Activated CD8-positive, alpha-beta memory T cell treated with anti-CD3 and anti-CD28 coated beads, Interleukin-2, amount 50 U/mL, for 24 hours (primary cell): Measurements from ENCODE around the gene LMO7.
"Not testable (repeated sequence)": the region's sequence is repeated elsewhere in the genome, so short reads cannot be mapped to it uniquely, and the experiment has no call there.

Experiments
- DNase-seq: peaks from one replicate; pipeline ENCODE4 v3.0.0-alpha.2; 2020; ENCODE audit errors: extremely low read depth

LMO7 gene

DNA sequence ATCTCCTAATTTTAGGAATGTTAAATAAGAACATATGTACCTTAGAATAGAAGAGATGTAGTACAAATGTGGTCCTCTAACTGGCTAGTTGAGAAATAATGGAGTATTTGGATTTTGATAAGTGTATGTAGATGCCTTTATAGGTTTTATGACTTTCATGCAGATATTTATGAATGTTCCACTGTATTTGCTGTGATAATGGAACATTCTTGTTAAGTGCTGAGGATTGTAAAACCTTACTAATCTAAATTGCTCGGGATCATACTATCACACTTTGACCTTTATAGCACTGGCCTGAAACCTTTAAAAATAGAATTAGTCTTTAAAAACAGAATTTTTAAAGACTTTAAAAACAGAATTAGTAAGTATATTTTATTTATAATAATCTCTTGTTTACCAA lies 135.1 kb downstream of the LMO7 start:
- no peak for DNase-seq

DNA sequence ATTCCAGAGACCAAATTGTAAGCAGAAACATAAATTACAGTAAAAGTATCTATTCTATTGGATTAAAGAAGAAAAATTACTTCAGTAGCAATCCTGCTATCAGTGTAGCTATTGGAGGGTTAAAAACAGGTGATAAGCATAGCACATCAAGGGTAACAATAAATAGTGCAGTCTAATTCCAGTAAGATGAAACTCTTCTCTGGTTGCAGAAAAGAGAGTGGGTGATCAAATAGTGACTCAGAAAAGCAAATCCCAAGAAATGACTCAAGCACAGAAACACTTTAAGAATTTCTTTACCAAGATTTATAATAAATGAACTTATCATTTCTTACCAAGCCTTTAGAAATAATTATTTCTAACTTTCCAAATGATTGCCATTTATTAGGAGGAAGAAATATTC lies 135.7 kb downstream of the LMO7 start:
- no peak for DNase-seq

DNA sequence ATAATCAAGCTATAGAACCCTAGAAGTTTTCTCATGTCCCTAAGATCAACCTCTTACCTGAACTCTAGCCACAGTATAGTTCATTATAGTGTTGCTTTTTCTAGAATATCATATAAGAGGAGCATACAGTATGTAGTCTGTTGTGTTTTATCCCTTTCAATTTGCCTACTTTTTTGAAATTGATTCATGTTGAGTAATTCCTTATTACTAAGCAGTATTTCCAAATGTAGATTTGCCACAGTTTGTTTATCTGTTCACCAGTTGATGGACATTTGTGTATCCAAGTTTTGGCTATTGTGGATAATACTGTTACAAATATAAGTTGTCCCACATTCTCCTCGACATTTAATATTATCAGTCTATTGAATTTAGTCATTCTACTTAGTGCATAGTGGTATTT lies 138.0 kb downstream of the LMO7 start:
- no peak for DNase-seq

DNA sequence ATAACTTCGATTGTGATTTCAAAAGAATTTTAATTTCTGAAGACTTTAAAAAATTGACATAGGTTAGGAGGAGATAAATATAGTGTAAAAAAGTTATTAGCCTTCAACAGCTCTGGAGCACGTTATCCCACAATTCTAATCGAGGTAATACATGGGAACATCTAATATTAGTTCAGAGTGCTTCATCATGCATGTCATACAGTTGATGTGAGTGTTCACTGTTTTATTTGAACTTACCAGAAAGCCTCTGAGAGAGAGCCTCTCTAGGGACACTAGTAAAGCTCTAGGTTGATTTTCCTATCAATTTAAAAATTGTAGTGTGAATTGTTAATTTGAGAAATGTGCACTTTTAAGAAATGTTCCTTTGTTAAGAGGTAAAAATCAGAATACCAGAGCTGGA lies 140.4 kb downstream of the LMO7 start:
- DNase-seq, result no peak

DNA sequence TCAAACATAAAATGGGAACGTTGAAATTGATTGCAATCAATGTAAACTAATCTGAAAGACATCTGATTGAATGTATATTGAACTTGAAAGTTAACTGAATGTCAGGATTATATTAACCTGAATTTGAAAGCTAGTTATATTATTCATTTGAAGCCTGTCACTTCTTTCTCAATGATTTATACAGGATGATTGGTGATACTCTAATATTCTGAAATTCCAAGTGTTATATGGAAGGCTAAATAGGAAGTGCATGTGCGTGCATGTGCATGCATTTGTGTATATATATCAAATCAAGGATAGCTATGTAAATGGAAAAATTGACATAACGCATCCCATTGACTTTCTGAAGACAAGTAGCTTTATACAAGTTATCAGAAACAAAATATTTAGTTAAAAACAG lies 143.3 kb downstream of the LMO7 start:
- no peak for DNase-seq

DNA sequence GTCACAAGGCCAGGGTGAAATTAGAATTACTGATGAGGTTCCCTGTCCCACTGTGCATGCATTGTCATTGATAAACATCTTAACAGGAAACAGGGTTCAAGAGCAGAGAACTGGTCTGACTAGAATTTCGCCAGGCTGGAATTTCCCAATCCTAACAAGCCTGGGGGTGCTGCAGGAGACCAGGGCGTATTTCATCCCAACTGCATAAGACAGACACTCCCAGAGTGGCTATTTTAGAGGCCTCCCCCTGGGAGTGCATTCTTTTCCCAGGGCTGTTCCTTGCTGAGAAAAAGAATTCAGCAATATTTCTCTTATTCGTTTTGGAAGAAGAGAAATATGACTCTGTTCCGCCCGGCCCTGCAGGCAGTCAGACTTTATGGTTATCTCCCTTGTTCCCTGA lies 144.0 kb downstream of the LMO7 start:
- not testable (repeated sequence) for DNase-seq

DNA sequence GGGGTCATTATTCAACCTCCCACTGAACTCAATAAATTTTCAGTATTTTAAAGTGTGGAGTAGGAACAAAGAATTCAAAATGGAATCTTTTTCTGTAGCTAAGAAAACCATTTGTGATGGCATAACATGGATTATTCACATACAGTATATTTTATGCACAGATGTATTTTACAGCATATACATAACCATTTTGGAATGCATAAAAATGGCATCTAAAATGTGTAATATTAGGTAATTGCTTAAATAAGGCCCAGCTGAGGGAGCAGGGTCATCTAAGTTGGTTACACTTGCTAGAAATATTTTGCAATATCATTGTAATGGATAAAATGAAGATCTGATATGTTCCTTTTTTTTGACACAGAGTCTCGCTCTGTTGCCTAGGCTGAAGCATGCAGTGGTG lies 146.9 kb downstream of the LMO7 start:
- DNase-seq, result no peak

DNA sequence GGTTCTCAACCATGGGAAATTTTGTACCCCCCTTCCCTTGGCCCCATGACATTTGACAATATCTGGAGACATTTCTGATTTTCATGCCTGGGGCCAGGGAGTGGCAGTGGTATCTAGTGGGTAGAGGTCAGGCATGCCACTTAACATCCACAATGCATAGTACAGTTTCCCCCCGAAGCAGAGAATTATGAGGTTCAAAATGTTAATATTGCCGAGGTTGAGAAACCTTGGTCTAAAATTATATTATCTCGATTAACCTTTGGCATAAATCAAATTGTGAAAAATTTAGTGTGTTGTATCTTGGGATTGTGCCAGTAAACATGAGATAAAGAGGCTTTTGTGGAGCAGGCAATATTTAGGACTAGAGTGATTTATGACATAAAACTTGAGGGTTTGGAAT lies 147.9 kb downstream of the LMO7 start:
- DNase-seq, result no peak

DNA sequence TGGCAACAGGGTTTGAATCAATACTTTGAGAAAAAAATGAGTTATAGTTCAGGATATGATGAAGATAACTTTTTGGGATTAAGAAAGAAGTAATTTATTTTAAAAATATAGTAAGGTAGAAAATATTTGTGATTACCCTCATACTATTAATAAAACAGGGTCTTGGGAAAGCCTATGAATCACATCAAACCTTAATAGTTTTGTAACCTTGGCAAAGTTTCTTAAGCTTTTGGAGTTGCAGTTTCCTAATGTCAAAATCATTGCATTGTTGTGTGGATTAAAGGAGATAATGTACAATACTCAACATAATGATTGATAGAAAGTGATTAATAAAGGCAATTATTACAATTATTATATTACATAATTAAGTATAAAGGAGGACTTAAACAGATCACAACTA lies 149.0 kb downstream of the LMO7 start:
- no peak for DNase-seq

DNA sequence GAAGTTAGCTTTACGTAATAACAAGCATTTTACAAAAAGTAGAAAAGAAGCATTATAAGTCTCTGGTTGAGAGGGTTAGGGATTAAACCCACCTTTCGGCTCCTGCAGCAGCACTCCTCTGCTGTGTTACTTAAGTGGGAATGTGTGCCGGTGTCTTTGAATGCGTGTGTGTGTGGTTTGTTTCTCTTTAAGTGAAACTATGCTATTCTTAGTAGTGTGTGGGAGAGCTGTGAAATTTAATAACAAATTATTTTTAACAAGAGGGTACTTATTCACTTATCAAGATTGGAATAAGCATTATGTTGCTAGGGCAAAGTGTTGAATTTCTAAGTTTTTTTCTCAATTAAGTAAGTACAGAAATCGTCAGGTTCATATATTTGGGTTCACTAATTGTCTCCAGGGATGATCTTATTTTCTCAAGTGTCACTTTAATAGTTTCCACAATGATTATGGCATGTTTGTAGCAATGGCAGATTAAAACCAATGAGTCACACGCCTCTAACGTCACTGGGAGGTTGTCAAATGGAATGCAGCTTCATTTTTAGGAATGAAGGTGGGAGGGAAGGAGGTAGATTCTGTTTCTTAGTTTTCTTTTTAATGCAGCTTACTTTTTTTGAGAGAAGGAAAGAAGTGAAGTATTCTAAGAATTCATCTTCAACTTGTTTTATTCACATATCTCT lies 151.3 kb downstream of the LMO7 start:
- DNase-seq, result no peak

DNA sequence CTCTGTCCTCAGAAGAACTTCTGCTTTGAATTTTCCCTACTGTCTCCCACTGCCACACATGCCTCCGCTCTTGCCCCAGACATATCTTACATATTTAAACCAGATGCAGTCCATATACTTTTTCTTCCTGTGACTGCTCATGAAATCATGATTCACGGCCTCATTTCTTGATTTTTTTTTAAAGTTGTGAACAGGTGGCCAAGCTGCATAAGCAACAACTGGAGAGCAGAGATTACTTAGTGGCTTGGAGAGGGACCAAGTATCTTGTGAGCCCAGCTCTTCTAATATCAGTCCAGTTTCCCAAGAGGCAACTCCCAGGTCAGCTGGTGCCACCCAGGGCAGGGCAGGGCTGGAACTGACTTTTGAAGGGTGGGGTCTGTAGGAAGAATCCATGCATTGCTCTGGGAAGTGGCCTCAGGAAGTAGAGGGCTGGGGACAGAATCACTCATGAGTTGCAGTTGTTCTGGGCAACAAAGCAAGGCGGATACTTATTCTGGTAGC lies 152.4 kb downstream of the LMO7 start:
- DNase-seq, result no peak

DNA sequence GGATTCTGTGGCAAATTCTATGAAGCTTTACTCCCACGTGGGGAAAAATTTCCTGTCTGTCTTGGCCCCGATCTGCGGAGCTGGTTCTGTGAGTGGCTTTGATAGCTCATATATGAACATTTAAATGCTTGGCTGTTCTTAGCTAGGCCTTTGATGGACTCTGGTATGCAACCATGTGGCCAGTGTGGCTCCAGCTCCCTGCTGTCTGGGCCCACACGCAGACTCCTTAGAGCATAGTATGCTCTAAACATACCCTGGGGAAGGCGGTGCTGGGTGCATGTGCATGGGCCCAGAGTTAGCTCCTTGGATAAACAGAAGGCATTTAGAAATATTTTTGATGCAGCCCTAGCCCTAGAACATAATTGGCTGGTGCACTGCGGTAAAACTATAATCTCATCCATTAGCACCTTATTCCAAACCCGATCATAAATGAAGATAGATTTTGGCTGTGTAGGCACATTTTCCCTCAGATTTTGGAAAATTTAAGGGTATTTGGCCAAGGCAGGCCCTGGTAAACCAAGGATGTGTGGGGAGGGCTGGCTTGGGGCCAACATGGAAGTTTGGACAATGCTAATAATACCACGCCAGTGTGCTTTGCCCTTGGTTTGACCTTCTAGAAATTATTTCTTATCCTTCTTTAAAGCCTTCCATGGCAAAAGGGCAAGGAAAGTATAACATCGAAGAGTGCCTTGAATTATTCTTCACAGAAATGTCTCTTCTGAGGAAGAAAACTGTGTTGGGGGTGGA lies 153.5 kb downstream of the LMO7 start:
- no peak for DNase-seq

DNA sequence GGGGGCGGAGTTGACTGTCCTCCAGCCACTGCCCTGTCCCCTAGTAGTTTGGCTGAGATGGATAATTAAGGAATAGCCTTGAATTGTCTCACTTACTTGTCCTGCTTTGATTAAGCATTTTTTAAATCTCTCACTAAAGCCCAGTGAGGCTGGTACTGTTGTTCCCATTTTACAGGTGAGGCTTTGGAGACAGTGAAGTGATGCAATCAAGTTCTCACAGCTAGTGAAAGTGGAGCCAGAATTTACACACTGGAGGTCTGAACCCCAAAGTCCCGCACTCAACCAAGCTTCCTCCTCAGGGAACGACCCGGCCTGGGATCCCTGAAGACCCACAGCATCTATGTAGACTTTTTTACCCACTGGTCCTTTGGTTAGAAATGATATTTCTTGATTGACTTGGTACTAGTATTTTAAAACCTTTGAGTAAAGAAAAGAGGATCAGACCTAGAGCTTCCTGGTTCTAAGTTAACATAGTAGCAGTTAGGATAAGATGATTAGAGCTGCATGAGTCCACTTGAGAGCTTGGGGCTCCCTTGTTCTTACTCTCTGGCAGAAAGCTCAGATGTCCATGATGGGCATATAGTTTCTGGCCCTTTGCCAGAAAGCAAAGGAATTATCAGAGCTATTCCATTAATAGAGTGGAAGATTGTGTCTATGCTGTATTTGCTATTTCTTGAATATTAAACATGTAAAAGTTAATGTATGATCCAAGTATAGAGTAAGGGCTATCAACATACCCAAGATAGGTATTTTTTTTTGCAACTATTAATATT lies 154.3 kb downstream of the LMO7 start:
- DNase-seq, result no peak

DNA sequence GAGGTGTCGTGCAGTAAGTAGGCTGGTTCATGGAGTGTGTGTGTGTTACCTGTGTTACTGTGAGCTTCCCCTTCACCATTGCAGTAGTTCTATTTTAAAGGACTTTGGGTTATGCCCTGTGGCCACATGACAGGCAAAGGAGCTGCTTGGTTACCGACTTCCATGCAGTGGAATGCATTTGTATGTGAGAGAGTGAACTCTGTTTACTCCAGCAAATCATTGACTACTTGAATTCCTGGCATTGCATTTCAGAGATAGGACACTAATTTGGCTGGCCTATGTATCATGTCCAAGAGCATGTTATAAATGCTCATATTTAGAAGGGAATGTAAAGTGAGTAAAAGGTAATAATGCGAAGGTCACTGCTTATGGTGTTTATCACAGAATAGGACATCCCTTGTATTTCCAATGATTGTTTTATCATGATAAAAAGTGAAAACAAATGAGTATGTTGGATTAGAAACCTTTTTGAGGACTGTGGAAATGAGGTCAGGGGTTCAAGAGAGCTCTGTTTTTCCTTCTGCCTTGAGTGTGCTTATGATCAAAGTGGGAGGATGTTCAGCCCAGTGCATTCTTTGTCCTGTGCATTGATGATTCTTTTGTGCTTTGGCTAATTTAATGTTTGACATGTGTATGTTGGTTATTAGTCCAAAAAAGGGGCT lies 156.5 kb downstream of the LMO7 start:
- no peak for DNase-seq

DNA sequence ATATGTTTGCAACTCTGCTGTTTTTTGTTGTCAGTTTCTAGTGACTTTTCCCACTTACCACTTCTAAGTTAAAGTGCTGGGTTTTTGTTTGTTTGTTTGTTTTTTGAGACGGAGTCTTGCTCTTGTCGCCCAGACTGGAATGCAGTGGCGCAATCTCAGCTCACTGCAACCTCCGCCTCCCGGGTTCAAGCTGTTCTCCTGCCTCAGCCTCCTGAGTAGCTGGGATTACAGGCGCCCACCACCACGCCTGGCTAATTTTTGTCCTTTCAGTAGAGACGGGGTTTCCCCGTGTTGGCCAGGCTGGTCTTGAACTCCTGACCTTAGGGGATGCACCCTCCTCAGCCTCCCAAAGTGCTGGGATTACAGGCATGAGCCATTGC lies 157.0 kb downstream of the LMO7 start:
- not testable (repeated sequence) for DNase-seq

DNA sequence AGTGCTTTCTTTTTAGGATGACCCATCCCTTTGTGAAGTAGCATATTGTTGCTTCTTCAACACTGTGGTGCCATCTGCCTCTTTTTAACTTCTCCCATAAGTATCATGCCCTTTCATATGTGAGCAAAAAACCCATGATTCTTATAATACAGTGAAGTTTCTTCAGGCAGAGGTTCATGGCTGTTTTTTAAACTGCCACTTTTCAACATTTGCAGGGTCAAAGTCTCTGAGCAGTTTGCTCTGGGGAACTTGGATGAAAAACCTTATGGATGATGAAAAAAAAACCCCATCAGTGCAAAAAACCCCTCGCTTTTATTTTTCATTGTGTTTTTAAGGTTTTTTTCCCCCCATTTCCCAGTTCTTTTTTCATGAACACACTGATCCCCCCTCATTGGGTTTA lies 158.5 kb downstream of the LMO7 start:
- DNase-seq, result no peak

DNA sequence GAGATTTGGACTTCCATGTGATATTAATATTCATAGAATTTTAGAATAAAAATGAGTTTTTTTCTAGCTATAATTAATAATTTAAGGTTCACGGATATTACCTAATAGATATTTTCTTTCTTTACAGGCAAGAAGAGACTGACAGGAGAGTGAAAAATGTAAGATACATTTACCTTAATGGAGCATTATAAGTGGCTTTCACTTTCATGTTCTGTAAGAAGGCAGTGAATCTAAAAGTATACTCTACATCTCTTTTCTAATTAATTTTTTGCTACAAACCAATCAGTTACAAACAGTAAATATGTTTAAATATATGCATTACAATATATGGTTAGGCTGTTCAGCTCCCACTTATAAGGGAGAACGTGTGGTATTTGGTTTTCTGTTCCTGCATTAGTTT lies 159.1 kb downstream of the LMO7 start:
- DNase-seq, result no peak

DNA sequence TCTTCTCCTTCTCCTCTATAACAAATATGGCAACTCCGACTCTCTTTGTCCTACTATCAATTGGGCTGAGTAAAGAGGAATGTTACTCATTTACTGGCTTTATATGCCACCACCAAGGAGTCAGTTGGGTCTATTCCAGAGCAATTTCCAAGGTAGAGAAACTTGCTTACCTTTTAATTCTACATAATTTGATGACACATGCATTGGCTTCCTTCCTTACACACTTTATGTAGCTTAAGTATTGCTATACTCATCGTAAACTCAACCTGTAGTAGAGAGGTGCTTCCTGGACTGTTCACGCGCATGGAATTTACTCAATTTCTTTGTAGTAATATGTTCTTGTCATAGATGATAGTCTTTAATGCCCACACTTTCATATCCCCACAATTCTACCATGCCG lies 160.7 kb downstream of the LMO7 start:
- no peak for DNase-seq

DNA sequence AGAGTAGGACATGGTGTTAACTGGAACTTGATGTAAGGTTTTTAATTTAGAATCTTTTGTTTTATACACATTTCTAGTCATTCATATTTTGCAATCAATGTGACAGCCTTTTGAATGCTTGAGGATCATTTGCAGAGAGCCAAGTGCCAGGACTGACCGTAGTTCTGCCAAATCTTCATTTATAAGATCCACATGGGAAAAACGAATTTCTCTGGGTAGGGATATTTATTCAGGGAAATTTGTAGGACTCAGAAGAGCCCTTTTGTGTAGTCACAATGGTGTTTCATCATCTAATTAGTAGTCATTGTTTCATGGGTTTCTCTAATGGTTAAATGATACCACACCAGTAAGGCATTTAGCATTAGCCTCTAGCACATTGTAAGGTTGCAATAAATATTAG lies 161.1 kb downstream of the LMO7 start:
- DNase-seq, result no peak

DNA sequence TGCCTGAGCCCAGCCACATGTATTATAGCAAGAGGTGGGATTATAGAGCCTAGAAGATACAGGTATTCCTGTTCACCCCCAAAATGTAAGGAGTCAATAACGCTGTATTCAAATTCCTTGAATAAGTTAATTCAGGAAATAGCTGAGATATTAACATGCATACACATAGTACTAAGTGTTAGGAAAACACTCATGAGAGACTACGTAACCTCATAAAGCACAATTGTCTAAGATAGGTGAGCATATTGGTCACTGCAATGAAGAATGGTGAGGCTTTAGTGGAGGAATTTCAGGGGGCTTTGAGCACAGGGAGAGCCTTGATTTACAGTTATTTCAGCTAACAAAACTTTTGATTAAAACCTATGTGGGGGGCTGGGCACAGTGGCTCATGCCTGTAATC lies 161.6 kb downstream of the LMO7 start:
- DNase-seq, result no peak

DNA sequence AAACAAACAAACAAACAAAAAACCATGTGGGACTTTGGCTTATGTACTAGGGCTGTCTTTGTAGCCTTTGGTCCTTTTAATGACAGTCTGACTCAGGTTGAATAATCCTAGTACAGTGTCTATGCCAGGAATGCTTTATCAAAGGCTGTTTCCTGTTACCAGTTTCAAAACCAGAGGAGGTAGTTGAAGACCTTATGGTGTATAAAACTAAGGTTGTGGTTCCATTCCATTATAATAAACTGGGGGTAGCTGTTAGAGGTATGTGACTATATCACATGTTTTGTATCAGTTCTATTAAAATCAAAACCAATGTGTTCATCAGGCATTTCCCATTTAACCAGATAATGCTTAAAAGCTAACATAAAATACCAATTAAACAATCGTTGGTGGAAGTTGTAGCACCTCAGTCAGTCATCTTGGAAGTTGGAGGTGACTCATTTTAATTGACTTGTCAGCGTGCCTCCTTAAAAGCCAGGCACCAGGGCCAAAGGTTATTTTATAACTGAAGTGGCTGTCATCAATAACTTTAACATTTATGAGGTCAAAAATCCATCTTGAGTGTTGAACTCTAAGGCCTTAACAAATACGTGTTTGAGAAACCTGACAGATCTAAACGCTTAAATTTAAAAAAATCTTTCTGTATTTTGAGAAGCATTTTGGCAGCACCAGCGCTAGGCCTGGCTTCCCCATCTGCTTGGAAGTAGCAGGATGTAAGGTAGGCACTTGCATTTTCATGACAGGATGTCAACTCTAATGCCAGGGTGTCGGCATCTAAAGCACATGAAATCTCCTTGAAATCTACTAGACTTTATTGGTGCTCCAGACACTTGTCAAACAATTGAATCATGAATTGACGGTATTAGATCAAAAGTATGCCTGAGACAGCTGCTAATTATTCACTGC lies 162.5 kb downstream of the LMO7 start:
- DNase-seq, result no peak
